ENCODE results near the gene COQ2.
"Not testable (repeated sequence)": the region's sequence is repeated elsewhere in the genome, so short reads cannot be mapped to it uniquely, and the experiment has no call there.

COQ2 gene

DNA sequence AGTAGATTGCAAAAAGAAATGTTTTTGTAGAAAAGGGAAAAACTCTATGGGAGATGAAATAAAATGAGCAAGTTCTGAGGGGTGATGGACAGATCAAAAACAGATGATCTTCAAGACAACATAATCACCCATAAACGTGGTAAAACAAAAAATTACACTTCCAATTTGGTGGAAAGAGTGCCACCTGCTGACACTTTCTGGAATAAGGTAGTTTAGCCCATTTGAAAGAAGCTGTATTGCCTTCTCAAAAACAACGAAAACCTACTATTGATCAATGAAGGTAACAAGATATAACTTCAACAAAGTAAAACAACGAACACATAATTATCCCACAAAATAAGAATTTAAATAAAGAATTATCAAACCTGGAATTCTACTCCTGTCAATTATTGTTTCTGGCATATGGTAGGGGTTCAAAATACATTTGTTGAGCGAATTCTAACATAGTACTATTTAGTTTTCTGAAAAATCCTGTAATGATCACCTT lies 2.5 kb downstream of the COQ2 start:
- DNase-seq = peak; percentile 20

DNA sequence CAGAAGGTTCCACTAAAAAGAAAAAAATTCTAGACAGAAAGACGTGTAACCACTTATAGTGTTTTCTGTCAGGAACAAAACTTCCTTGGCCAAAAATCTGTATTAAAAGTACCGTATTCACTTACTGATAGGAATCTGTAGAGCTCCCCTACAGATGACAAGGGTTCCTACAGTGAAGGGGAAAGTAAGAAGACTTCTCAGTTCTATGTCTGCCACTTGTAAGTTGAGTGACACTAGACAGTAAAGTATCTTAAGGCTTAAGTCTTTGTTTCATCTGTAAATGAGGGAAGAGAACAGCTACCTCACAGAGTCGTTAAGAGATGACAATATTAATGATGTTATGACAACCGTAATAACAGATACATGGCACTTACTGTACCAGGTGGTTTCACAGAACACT lies 3.3 kb downstream of the COQ2 start:
- no peak for DNase-seq

GRCh38 chr4:83276299-83277040 lies 8.1 kb downstream of the COQ2 start:
- DNase-seq = no peak

GRCh38 chr4:83273926-83274325 lies 10.7 kb downstream of the COQ2 start:
- DNase-seq = not testable (repeated sequence)

DNA sequence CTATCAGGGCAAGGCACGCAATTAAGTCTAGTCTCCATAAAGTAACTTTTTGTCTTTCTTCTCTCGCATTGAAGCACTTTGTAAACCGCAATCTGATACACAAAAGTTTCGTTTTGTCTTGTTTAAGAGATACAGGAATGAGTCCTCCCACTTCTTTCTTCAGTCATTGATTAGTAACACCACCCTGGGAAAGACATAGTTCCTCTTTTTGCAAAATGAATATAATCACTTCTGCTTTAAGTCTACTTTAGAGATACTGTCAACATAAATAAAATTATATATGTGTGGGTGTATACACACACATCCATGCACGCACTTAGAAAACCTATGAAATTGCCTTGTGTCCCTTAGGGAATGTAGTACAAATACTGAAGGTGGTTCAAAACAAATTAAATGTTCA lies 11.7 kb downstream of the COQ2 start:
- DNase-seq = no peak

- no peak for DNase-seq
These were observed 15.3 kb downstream of the COQ2 start for GRCh38 chr4:83269256-83269655.

GRCh38 chr4:83268491-83268890 lies 16.1 kb downstream of the COQ2 start:
- no peak for DNase-seq

GRCh38 chr4:83267830-83268475 lies 16.6 kb downstream of the COQ2 start:
- DNase-seq = no peak

- DNase-seq = no peak
These were observed 17.3 kb downstream of the COQ2 start for GRCh38 chr4:83267121-83267829.

DNA sequence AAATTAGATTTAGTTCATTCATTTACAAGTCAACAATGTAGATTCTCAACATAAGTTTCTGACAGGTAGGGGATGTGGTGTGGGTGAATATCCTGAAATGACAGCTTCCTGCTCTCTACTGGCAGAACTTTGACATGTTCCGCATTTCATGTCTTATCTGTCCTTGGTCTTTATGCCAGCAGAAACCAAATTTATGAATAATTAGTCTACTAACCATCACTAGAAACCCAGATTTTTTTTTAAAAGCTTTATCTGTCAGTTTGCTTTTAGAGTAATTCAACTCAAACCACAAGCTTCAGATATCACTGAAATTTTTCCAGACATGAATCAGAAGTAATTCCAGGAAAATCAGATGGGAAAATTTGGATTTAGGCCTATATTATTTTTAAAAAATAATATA lies 17.9 kb downstream of the COQ2 start:
- DNase-seq = no peak

DNA sequence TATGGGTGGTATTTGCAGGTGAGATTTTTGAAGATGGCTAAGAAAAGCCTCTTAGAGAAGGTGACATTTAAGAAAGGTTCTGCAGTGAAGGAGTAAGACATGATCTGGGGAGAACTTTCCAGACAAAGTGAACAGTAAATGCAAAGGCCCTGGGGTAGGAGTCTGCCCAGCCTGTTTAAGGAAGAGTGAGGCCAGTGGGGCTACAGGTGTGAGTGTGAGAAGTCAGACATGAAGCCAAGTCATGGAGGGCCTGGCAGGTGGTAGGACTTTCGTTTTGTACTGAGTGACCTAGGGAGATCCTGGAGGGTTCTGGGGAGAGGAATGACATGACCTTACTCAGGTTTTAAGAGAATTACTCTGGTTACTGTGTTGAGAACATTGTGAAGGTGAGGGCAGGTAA lies 21.5 kb downstream of the COQ2 start:
- DNase-seq = no peak

DNA sequence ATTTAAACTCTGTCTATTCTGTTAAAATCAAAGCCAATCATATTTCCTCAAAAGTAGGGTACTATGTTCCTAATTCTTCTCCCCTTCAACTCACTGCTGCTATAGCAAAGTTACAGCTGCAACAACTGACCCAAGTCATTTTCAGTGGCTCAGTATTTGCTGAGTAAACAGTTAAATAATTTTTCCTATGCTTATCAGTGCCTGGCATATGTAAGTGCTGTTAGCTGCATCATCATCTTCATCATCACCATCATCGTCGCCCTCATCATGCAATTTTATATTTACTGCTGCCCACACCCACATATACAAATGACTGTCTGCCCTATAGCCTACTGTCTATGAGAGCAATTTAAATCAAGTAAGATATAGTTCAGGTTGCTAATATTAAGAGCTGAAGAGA lies 21.9 kb downstream of the COQ2 start:
- DNase-seq = no peak

DNA sequence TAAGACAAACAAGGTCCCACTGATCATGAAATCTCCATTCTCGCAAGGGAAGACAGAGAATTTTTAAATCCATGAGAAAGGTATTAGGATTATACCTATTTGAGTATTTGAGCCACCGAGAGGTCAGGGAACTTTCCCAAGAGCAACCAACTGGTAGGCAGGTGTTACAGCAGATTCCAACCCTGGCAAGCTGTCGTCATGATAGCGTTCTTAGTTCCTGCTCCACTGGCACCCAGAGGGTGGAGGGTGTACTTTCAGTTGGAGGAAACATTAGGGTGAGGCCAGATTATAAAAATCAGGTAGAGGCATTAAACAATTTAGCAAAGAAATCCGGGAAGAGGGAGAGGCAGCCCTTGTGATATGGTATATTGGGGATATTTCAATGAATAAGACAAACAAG lies 23.3 kb downstream of the COQ2 start:
- no peak for DNase-seq

- DNase-seq = no peak
These were observed 25.0 kb downstream of the COQ2 start for GRCh38 chr4:83259586-83259985.

DNA sequence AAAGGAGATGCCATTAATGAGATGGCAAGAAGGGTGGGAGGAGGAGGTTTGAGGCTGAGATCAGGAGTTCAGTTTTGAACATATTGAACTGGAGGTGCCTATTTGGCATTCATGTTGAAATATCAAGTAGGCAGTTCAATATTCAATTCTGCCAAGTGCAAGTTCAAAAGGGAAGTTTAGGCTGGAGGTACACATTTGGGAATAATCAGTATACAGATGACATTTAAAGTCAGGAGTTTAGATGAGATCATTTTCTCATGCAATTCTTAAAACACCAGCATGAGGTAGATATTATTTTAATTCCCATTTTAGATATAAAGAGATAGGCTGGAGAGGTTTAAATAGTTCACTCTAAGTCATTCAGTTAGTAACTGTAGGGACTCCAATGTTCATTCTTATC lies 26.1 kb downstream of the COQ2 start:
- no peak for DNase-seq

DNA sequence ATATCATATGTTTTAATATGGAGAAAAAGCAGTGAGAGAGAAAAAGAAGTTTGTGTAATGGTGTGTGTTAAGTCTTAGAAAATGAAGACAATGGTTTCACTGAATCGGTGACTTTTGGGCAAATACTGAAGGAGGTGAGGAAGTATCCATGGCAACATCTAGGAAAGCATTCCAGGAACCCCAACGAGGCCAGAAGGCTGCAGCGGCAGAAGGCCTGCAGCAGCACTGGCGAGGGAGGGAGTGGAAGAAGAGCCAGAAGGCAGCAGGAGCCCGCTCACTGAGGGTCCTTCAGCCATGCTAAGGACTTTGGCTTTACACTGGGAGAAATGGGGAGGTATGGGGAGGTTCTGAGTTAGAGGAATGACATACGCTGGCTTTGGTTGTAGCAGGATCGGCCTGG lies 26.8 kb downstream of the COQ2 start:
- no peak for DNase-seq

DNA sequence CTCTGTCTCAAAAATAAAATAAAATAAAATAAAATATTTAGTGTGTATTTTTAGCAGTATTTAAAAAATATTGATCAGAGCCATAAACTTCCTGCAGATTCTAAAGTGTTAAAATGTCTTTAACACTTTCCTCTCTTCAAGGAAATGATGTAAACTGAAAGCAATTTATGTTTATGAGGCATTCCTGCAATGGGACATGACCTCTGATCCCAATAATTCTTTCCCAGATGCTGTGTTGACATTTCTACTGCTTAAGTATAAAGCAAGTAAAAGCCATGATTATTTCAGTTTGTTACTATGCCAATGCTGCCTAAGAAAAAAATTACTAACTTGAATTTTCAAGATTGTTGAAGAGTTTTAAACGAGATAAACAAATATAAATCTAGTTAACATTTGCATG lies 29.0 kb downstream of the COQ2 start:
- DNase-seq = no peak

DNA sequence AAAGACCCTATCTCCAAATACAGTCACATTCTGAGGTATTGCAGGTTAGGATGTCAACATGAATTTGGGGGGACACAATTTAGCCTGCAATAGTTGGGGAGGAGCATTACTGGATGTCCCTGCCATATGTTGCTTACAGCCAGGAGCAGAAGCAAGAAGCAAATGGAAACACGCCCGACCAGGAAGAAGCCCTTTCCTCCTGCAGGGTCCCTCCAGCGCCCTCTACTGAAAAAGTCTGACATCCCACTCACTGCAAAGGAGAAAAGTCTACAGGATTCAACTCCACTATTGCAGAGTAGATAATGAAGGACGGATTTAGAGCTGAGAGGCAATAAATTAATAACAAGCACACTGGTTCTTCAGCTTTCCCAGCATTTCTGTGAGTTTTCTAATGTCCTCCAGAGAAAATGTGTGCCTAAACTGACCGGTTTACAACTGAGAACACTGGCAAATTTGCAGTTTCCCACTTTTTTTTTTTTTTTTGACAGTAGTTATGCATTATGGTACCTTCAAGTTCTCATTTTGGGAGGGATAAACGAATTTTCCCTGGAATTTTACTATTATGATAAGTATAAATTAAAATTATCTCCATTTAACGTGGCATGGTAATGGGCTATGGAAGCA lies 31.7 kb downstream of the COQ2 start:
- peak; percentile 57 for DNase-seq

GRCh38 chr4:83251447-83251830 lies 33.2 kb downstream of the COQ2 start:
- no peak for DNase-seq

DNA sequence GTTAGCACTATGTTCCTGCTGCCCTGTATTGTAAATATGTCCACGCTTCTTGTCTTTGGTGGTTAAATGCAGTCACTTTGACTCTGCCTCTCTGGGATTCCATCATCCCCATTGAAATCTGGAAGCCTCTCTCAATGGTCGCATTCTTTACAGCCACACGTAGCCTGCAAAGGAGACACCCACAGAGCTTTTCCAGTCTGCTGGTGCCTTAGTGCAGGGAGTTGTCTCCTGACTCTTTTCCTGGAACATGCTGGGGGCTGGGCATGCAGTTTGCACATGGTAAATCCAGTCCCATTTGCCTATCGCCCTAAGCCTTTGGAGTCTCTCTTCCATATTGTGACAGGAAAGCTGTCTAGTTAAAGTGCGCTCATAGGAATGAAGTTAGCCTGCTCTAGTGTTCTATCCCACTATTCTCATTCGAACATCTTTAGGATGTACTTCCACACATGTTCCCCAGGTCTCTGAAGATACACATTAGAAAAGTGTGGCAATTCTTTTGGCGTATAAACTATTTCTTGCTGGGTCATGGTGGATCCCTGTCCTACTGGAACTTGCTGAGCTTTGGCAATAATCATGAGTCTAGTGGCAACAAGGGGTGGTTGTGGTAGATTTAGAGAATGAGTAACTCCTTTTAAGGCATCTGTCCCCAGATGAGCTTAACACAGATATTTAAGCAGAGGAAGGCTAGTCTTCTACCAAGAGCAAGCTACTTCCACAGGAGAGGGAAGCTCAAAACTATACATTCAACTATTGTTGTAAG lies 33.7 kb downstream of the COQ2 start:
- DNase-seq = no peak

- no peak for DNase-seq
These were observed 36.1 kb downstream of the COQ2 start for GRCh38 chr4:83248486-83248885.

DNA sequence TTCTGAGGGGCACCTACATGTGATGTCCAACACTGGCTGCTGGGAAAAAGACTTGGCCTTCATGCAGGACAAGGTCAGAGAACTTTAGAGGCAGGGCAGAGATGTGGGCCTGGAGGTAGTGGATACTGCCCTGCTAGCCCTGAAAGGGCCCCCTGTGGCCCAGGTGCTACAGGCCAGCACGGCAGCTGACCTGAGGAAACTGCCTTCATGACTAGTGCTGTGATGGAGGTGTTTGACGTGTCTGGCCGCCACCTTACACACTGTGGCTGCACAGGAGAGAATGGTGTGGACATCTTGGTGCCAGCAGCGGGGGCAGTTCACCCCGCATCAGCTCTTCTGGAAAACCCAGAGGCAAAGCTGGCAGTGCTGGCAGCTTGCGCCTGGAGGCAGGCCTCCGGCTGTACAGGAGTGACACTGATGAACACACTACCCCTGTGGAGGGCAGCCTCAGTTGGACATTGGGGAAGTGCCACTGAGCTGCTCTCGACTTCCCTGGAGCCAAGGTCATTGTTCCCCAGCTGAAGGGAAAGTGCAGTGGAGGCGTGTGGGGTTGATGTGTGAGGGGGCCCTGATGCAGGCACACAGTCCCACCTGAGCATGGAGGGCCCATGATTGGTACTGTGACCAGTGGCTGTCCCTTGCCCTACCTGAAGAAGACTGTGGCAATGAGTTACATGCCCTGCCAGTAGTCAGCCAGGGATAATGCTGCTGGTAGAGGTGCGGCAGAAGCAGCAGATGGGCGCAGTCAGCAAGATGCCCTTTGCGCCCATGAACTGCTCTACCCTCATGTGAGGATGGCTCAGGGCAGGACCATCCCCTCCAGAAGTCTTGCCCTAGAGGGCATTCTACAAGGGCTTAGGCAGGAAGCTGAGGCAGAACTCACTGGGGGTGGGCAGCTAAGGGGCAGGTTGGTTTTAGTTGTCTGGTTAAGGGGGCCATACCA lies 36.9 kb downstream of the COQ2 start:
- DNase-seq = no peak
